Tibial nerve (tissue), 4 donors: ENCODE measurements around the gene DENND2A.

Experiments used
- CTCF ChIP-seq, 5 experiments: fragments of 200-600 bp in 3 of 5; fragments of 450-650 bp in 2 of 5; sonication (generic) in 3 of 5; IDR thresholded peaks; one replicate each; pipeline ENCODE4 v1.5.1; 2016 to 2019; ENCODE audit warnings: antibody characterized with exemption in 5 of 5, mild to moderate bottlenecking in 3 of 5, moderate library complexity in 2 of 5
- EP300 ChIP-seq, 2 donors: sonication (generic); formaldehyde crosslinking; IDR thresholded peaks; one replicate each; pipeline ENCODE4 v1.6.1; 2017; ENCODE audit warnings: antibody characterized with exemption in 2 of 2, mild to moderate bottlenecking in 1 of 2
- POLR2A ChIP-seq, 2 donors: fragments of 450-650 bp; IDR thresholded peaks; one replicate each; pipeline ENCODE4 v1.6.1; 2017; ENCODE audit warnings: antibody characterized with exemption in 2 of 2, mild to moderate bottlenecking in 2 of 2, moderate library complexity in 2 of 2

- no peak for TF ChIP-seq POLR2A (IDR thresholded peaks at IDR 0.05)
- TF ChIP-seq CTCF (IDR thresholded peaks at IDR 0.05): no peak
- TF ChIP-seq EP300 (IDR thresholded peaks at IDR 0.05): no peak
Measured at GRCh38 chr7:140526214-140526613, 114.4 kb downstream of the DENND2A start.
